HepG2 (cell line): ENCODE data around the gene TSEN34. TPM values are rescaled to one million over a fixed set of nuclear protein-coding genes. Genes with fewer than 3 reads are reported as not detected.

Experiments used
- ATAC-seq: fragments of 200-7000 bp; cut with Tn5 transposase; 3 replicates; pipeline ENCODE4 v1.9.1; 2020; ENCODE audit warnings: mild to moderate bottlenecking, moderate library complexity
- BruUV-seq: library from RNA; stranded (reverse); fragments of 400-500 nt; replicated peaks from 2 replicates; lab custom pipeline; 2021; lab: Mats Ljungman, UMichigan
- CTCF ChIA-PET: fragments of 300-600 bp; formaldehyde crosslinking; extraction: SDS; loops from one replicate; lab custom pipeline; 2021; ENCODE audit warnings: low total read pairs, inconsistent platforms, low intra/inter-chr PET ratio; lab: Yijun Ruan, JAX
- POLR2A ChIA-PET: fragments of 350-600 bp; sonication (Branson Sonifier 250); formaldehyde crosslinking; loops from one replicate; lab custom pipeline; 2020; ENCODE audit warnings: antibody characterized with exemption, inconsistent platforms; lab: Yijun Ruan, JAX
- DNase-seq: peaks from one replicate; pipeline ENCODE4 v3.0.0-alpha.2; 2015; ENCODE audit warnings: low spot score
- FAIRE-seq: peaks from 3 replicates; lab custom pipeline; 2011; peaks lifted over from hg19 to GRCh38; lab: Jason Lieb, UNC
- H2AFZ ChIP-seq: one replicate; pipeline ENCODE4 v1.6.1; 2011; ENCODE audit warnings: low read length, inconsistent platforms
- H3K27ac ChIP-seq: fragments of 300-600 bp; 3 replicates; pipeline ENCODE4 v1.8.0; 2011; ENCODE audit warnings: mixed run types, mild to moderate bottlenecking, mixed read lengths, low read length, inconsistent platforms; ENCODE audit not compliant: insufficient read depth; ENCODE audit errors: extremely low read length
- H3K27me3 ChIP-seq, 2 experiments: fragments of 200-600 bp in 1 of 2; 2 replicates in 1 of 2; 3 replicates in 1 of 2; pipeline versions ENCODE4 v1.6.0 to v1.8.0; 2011; ENCODE audit warnings: low read length in 2 of 2, mild to moderate bottlenecking in 2 of 2, moderate library complexity in 2 of 2, inconsistent platforms in 1 of 2; ENCODE audit not compliant: insufficient read depth in 2 of 2, control insufficient read depth in 1 of 2
- H3K36me3 ChIP-seq, 2 experiments: fragments of 200-600 bp in 1 of 2; replicated peaks in 1 of 2; 2 replicates in 1 of 2; 3 replicates in 1 of 2; pipeline versions ENCODE4 v1.5.1 to v1.8.0; 2011; ENCODE audit warnings: low read length in 2 of 2, inconsistent platforms in 1 of 2; ENCODE audit not compliant: insufficient read depth in 2 of 2, control insufficient read depth in 1 of 2
- H3K4me1 ChIP-seq: 2 replicates; pipeline ENCODE4 v1.5.1; 2012; ENCODE audit warnings: low read length, inconsistent platforms; ENCODE audit not compliant: insufficient read depth
- H3K4me2 ChIP-seq: 2 replicates; pipeline ENCODE4 v1.6.0; 2011; ENCODE audit warnings: low read depth, low read length, inconsistent platforms
- H3K4me3 ChIP-seq, 3 experiments: fragments of 200-600 bp in 1 of 3; sonication (generic), shearing (Covaris generic) in 1 of 3; replicated peaks in 1 of 3; 2 replicates each; pipeline ENCODE4 v1.5.1; 2011 to 2016; ENCODE audit warnings: low read length in 3 of 3, inconsistent platforms in 2 of 3, low read depth in 2 of 3, mild to moderate bottlenecking in 2 of 3, control low read depth in 1 of 3, mixed read lengths in 1 of 3; ENCODE audit not compliant: insufficient read depth in 1 of 3
- H3K79me2 ChIP-seq: one replicate; pipeline ENCODE4 v1.6.1; 2011; ENCODE audit warnings: low read length, inconsistent platforms; ENCODE audit not compliant: insufficient read depth
- H3K9ac ChIP-seq: 2 replicates; pipeline ENCODE4 v1.6.0; 2011; ENCODE audit warnings: mild to moderate bottlenecking, low read depth, low read length, inconsistent platforms; ENCODE audit not compliant: insufficient read depth
- H3K9me3 ChIP-seq: 2 replicates; pipeline ENCODE4 v1.5.1; 2012; ENCODE audit warnings: mild to moderate bottlenecking, low read length
- H4K20me1 ChIP-seq: 2 replicates; pipeline ENCODE4 v1.6.0; 2011; ENCODE audit warnings: inconsistent platforms, mild to moderate bottlenecking, low read length, moderate library complexity; ENCODE audit not compliant: insufficient read depth
- CEBPB ChIP-seq: IDR thresholded peaks from 2 replicates; pipeline ENCODE4 v1.6.1; 2011; ENCODE audit warnings: low read depth, low read length, improper control_type of control experiment, borderline replicate concordance
- CEBPG ChIP-seq: IDR thresholded peaks from 2 replicates; pipeline ENCODE4 v1.6.1; 2016
- MIER2 ChIP-seq: IDR thresholded peaks from 2 replicates; pipeline ENCODE4 v1.6.1; 2016; ENCODE audit warnings: missing biosample characterization, missing genetic modification reagents
- PITX1 ChIP-seq: sonication (generic); formaldehyde crosslinking; IDR thresholded peaks from 2 replicates; pipeline ENCODE4 v1.5.1; 2020; ENCODE audit warnings: mild to moderate bottlenecking, missing genetic modification reagents
- SATB2 ChIP-seq: sonication (generic); formaldehyde crosslinking; IDR thresholded peaks from 2 replicates; pipeline ENCODE4 v1.5.0; 2020; ENCODE audit warnings: missing genetic modification reagents
- ZGPAT ChIP-seq: IDR thresholded peaks from 2 replicates; pipeline ENCODE4 v1.6.1; 2016; ENCODE audit warnings: mild to moderate bottlenecking
- ZKSCAN1 ChIP-seq: fragments of 150-350 bp; IDR thresholded peaks from 2 replicates; pipeline ENCODE4 v1.6.1; 2014; ENCODE audit warnings: low read length
- ZNF121 ChIP-seq: sonication (generic); formaldehyde crosslinking; IDR thresholded peaks from 2 replicates; pipeline ENCODE4 v1.5.0; 2020; ENCODE audit warnings: mild to moderate bottlenecking, missing genetic modification reagents
- ZNF605 ChIP-seq: sonication (generic); formaldehyde crosslinking; IDR thresholded peaks from 2 replicates; pipeline ENCODE4 v1.8.0; 2022; ENCODE audit warnings: mild to moderate bottlenecking, missing genetic modification reagents
- WGBS: methylation state at CpG from one replicate; pipeline ENCODE4 v1.1.6; 2017; ENCODE audit warnings: low lambda C conversion rate; 5-methylcytosine and 5-hydroxymethylcytosine counted together
- in situ Hi-C: cut with HindIII; loops from 2 replicates; pipeline ENCODE4 v1.10.0; 2017; ENCODE audit warnings: low pct_unique_long_range_greater_than_20kb; ENCODE audit not compliant: extremely low pct_ligation_motif_present
- intact Hi-C: fragments of 100-400 bp; cut with micrococcal nuclease; formaldehyde crosslinking; loops from one replicate; pipeline ENCODE4 v1.10.0; 2022; ENCODE audit not compliant: unreplicated experiment
- polyA plus RNA-seq, 8 experiments: library from polyadenylated mRNA; depleted of rRNA in 3 of 8; stranded (reverse) in 7 of 8; unstranded in 1 of 8; fragments of >200 nt; fragmentation: Illumina TruSeq in 4 of 8; extraction: Trizol in 4 of 8; gene quantifications; 2 replicates each; pipeline versions ENCODE4 v1.2.1 to v1.2.3, GENCODE V29; 2011 to 2016; ENCODE audit warnings: low read depth in 4 of 8, missing spikeins in 1 of 8, mixed read lengths in 1 of 8; ENCODE audit not compliant: insufficient read depth in 1 of 8
- total RNA-seq, 5 experiments: library from RNA; depleted of rRNA; stranded (reverse); fragments of >200 nt; fragmentation: Illumina TruSeq; extraction: Trizol; gene quantifications; 2 replicates each; pipeline ENCODE4 v1.2.3, GENCODE V29; 2016; ENCODE audit warnings: low read depth in 1 of 5

TSEN34 gene
- total and polyA plus RNA-seq, 2 of the 13 experiments (the other 11 are each of a cell fraction or from before 2014, with no cell fraction given): 55.1 to 65.4 TPM

DNA sequence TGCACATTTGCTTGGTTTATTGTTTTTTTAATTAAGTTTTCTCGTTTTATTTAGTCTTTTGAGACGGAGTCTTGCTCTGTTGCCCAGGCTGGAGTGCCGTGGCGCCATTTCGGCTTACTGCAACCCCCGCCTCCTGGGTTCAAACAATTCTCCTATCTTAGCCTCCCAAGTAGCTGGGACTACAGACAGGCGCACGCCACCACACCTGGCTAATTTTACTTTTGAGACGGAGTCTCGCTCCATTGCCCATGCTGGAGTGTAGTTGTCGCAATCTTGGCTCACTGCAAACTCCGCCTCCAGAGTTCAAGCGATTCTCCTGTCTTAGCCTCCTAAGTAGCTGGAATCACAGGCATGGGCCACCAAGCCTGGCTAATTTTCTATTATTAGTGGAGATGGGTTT, 10.9 kb downstream of the TSEN34 start:
- H3K4me1 ChIP-seq: peaks cover 63% of the 10 kb centered on the region
- ATAC-seq: no peak
- CTCF ChIA-PET: no interaction called here
- DNase-seq: no peak
- peak overlapping the region; percentile 96 for H3K9ac ChIP-seq
- TF ChIP-seq CEBPB (no peak), PITX1 (CRISPR knock-in tag) (no peak), ZKSCAN1 (no peak), SATB2 (no peak), ZNF121 (CRISPR knock-in tag) (peak; percentile 70), CEBPG (CRISPR knock-in tag) (0 out of 2 replicates have a peak, but pooled peaks have one; percentile 11), ZNF605 (CRISPR knock-in tag) (0 out of 2 replicates have a peak, but pooled peaks have one; percentile 44), MIER2 (no peak), ZGPAT (CRISPR knock-in tag) (0 out of 2 replicates have a peak, but pooled peaks have one; percentile 14)
- BruUV-seq: no TSS peak
- no peak overlapping the region for H2AFZ ChIP-seq
- WGBS: 47% methylated on average over 13 of the region's 13 CpGs
- H3K27me3 ChIP-seq: no peaks in the 10 kb centered on the region; a peak in 1 of 5 replicates
- no peaks in the 10 kb centered on the region for H3K9me3 ChIP-seq
- POLR2A ChIA-PET: interaction anchor here (1.4 to 8.7 kb wide), 2 partner anchors 9 to 11 kb away, joined by 5 to 306 read pairs; partner anchors contain the start of genes MBOAT7 and TSEN34
- FAIRE-seq: no peak
- H3K27ac ChIP-seq: peak overlapping the region; percentile 91
- in situ Hi-C loops (no loop called here), intact Hi-C loops (loop anchor here (5.0 kb wide), 1 partner anchor 65 kb away; the partner anchor contains the start of gene CNOT3)
- peaks cover 54% of the 10 kb centered on the region for H3K79me2 ChIP-seq
- peaks cover 17 to 60% of the 10 kb centered on the region in 2 experiments for H3K36me3 ChIP-seq
- peaks cover 63% of the 10 kb centered on the region for H4K20me1 ChIP-seq
- peak overlapping the region; percentile 61 to 83 (median 72) for H3K4me3 ChIP-seq
- H3K4me2 ChIP-seq: peak overlapping the region; percentile 87
